CD14-positive monocyte (primary cell): Measurements from ENCODE around the gene CDO1. TPM values are rescaled to one million over a fixed set of nuclear protein-coding genes. Genes with fewer than 3 reads are reported as not detected.

ENCODE experiments used
- DNase-seq, 3 donors: peaks; one replicate each; pipeline ENCODE4 v3.0.0-alpha.2; 2011 to 2022
- H2AFZ ChIP-seq: 2 replicates; pipeline ENCODE4 v1.6.0; 2012; ENCODE audit warnings: mild to moderate bottlenecking, low read depth, low read length, inconsistent platforms; ENCODE audit not compliant: insufficient read depth, poor library complexity, severe bottlenecking
- H3K27ac ChIP-seq, 2 donors: 1 replicate in 1 of 2; 2 replicates in 1 of 2; pipeline ENCODE4 v1.5.1; 2012 to 2013; ENCODE audit warnings: low read length in 2 of 2, control low read depth in 1 of 2, inconsistent platforms in 1 of 2, low read depth in 1 of 2, mild to moderate bottlenecking in 1 of 2
- H3K27me3 ChIP-seq, 2 donors: one replicate each; pipeline versions ENCODE4 v1.6.0 to v1.6.1; 2011 to 2013; ENCODE audit warnings: low read length in 2 of 2; ENCODE audit not compliant: control insufficient read depth in 2 of 2, insufficient read depth in 2 of 2
- H3K36me3 ChIP-seq, 2 donors: replicated peaks in 1 of 2; 1 replicate in 1 of 2; 2 replicates in 1 of 2; pipeline versions ENCODE4 v1.5.1 to v1.6.1; 2012 to 2013; ENCODE audit warnings: low read length in 2 of 2, control low read depth in 1 of 2, inconsistent platforms in 1 of 2, mild to moderate bottlenecking in 1 of 2; ENCODE audit not compliant: insufficient read depth in 2 of 2, control insufficient read depth in 1 of 2
- H3K4me1 ChIP-seq, 2 donors: 1 replicate in 1 of 2; 2 replicates in 1 of 2; pipeline versions ENCODE4 v1.5.1 to v1.6.1; 2012 to 2013; ENCODE audit warnings: low read length in 2 of 2, control low read depth in 1 of 2, inconsistent platforms in 1 of 2, mild to moderate bottlenecking in 1 of 2, moderate library complexity in 1 of 2; ENCODE audit not compliant: insufficient read depth in 2 of 2, control insufficient read depth in 1 of 2
- H3K4me2 ChIP-seq: replicated peaks from 2 replicates; pipeline ENCODE3; 2012; ENCODE audit warnings: low read length, moderate library complexity, mild to moderate bottlenecking; ENCODE audit not compliant: poor library complexity, severe bottlenecking; ENCODE audit errors: extremely low read depth
- H3K4me3 ChIP-seq, 3 experiments: fragments of 200-600 bp in 1 of 3; sonication (generic) in 1 of 3; replicated peaks in 1 of 3; 1 replicate in 2 of 3; 2 replicates in 1 of 3; pipeline ENCODE4 v1.5.1; 2011 to 2013; ENCODE audit warnings: low read length in 3 of 3, mild to moderate bottlenecking in 3 of 3, control low read depth in 2 of 3, low read depth in 2 of 3, inconsistent platforms in 1 of 3, moderate library complexity in 1 of 3
- H3K79me2 ChIP-seq: 2 replicates; pipeline ENCODE4 v1.6.0; 2012; ENCODE audit warnings: mild to moderate bottlenecking, control low read depth, inconsistent platforms, low read length, moderate library complexity; ENCODE audit not compliant: insufficient read depth
- H3K9ac ChIP-seq: 2 replicates; pipeline ENCODE4 v1.6.0; 2017; ENCODE audit warnings: low read length, mild to moderate bottlenecking; ENCODE audit not compliant: insufficient read depth, poor library complexity, severe bottlenecking
- H3K9me3 ChIP-seq, 2 donors: replicated peaks in 1 of 2; 1 replicate in 1 of 2; 2 replicates in 1 of 2; pipeline versions ENCODE4 v1.5.1 to v1.6.1; 2012 to 2013; ENCODE audit warnings: low read length in 2 of 2, control low read depth in 1 of 2; ENCODE audit not compliant: control insufficient read depth in 1 of 2, insufficient read depth in 1 of 2
- H4K20me1 ChIP-seq: 2 replicates; pipeline ENCODE4 v1.6.0; 2012; ENCODE audit warnings: mild to moderate bottlenecking, low read length, control low read depth, moderate library complexity; ENCODE audit not compliant: insufficient read depth
- H3K27ac Mint-ChIP-seq, 7 donors: one replicate each; pipeline ENCODE4 v1.8.0; 2020; ENCODE audit warnings: mild to moderate bottlenecking in 7 of 7, mixed read lengths in 7 of 7, moderate library complexity in 6 of 7, inconsistent platforms in 2 of 7
- H3K27me3 Mint-ChIP-seq, 3 donors: one replicate each; pipeline ENCODE4 v1.8.0; 2021 to 2022; ENCODE audit warnings: low read depth in 3 of 3, mild to moderate bottlenecking in 3 of 3, mixed read lengths in 3 of 3, moderate library complexity in 3 of 3, inconsistent platforms in 1 of 3
- H3K36me3 Mint-ChIP-seq, 2 donors: one replicate each; pipeline ENCODE4 v1.8.0; 2020; ENCODE audit warnings: mixed read lengths in 2 of 2, inconsistent platforms in 1 of 2, mild to moderate bottlenecking in 1 of 2
- H3K4me1 Mint-ChIP-seq: one replicate; pipeline ENCODE4 v1.8.0; 2020; ENCODE audit warnings: mild to moderate bottlenecking, mixed read lengths
- H3K4me3 Mint-ChIP-seq, 2 donors: one replicate each; pipeline ENCODE4 v1.8.0; 2020; ENCODE audit warnings: mild to moderate bottlenecking in 2 of 2, mixed read lengths in 2 of 2, moderate library complexity in 1 of 2
- H3K9me3 Mint-ChIP-seq, 7 donors: one replicate each; pipeline ENCODE4 v1.8.0; 2020 to 2022; ENCODE audit warnings: mixed read lengths in 7 of 7, mild to moderate bottlenecking in 6 of 7, moderate library complexity in 6 of 7, inconsistent platforms in 2 of 7
- CTCF ChIP-seq: fragments of 200-600 bp; IDR thresholded peaks from one replicate; pipeline ENCODE4 v1.8.0; 2022; ENCODE audit warnings: antibody characterized with exemption, mild to moderate bottlenecking
- WGBS: methylation state at CpG from one replicate; pipeline ENCODE4 v1.1.5; 2013; ENCODE audit warnings: missing lambda C conversion rate; ENCODE audit not compliant: insufficient coverage; 5-methylcytosine and 5-hydroxymethylcytosine counted together
- intact Hi-C, 2 donors: fragments of 100-400 bp; cut with micrococcal nuclease; formaldehyde crosslinking; loops; one replicate each; pipeline versions ENCODE4 v1.15.0 to v1.15.1; 2023
- polyA plus RNA-seq, 3 donors: library from polyadenylated mRNA; depleted of rRNA in 1 of 3; unstranded in 2 of 3; stranded (reverse) in 1 of 3; fragments of 300-500 nt in 2 of 3; fragments of >200 nt in 1 of 3; fragmentation: Illumina TruSeq in 2 of 3; gene quantifications; 1 replicate in 2 of 3; 2 replicates in 1 of 3; pipeline ENCODE4 v1.2.3, GENCODE V29; 2012 to 2021

CDO1 gene
- polyA plus RNA-seq, 3 donors, result not detected

DNA sequence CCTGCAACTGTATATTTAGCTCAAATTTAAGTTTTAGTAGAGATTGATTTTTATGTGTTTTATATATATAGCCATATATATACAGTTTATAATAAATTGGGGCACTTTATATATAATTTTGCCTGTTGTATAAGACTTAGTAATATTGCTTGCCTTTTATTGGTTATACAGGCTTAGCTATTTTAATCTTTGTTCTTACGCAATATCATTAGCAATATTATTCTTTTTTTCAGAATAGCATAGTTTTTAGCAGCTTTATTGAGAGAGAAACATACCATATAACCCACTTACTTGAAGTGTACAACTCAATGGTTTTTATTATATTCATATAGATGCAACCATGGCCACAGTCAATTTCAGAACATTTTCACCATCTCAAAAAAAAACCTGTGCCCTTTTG lies 28.0 kb downstream of the CDO1 start:
- DNase-seq, result no peak
- H3K36me3 Mint-ChIP-seq, result no peaks in the 10 kb centered on the region
- WGBS, result no CpG with 5 or more reads among the region's 1 CpG
- Histone ChIP-seq H3K27ac (no peak overlapping the region), H3K9ac (no peak overlapping the region), H3K36me3 (no peaks in the 10 kb centered on the region), H4K20me1 (no peaks in the 10 kb centered on the region), H2AFZ (no peak overlapping the region), H3K79me2 (no peaks in the 10 kb centered on the region), H3K27me3 (no peaks in the 10 kb centered on the region), H3K4me2 (no peak overlapping the region), H3K4me1 (no peaks in the 10 kb centered on the region), H3K4me3 (no peak overlapping the region), H3K9me3 (no peaks in the 10 kb centered on the region)
- H3K27ac Mint-ChIP-seq, result no peak overlapping the region
- H3K9me3 Mint-ChIP-seq, result peaks cover 0 to 5% (median 0%) of the 10 kb centered on the region in 7 donors
- H3K4me3 Mint-ChIP-seq, result no peak overlapping the region
- TF ChIP-seq CTCF, result no peak
- H3K27me3 Mint-ChIP-seq, result peaks cover 6 to 14% (median 8%) of the 10 kb centered on the region in 3 donors
- no peaks in the 10 kb centered on the region for H3K4me1 Mint-ChIP-seq
- intact Hi-C loops, result no loop called here

- no peak for DNase-seq
- Histone ChIP-seq H3K4me2 (no peak overlapping the region), H3K4me3 (no peak overlapping the region), H3K79me2 (no peaks in the 10 kb centered on the region), H2AFZ (no peak overlapping the region), H3K9ac (no peak overlapping the region), H3K36me3 (no peaks in the 10 kb centered on the region), H3K9me3 (no peaks in the 10 kb centered on the region), H3K27ac (no peak overlapping the region), H4K20me1 (no peaks in the 10 kb centered on the region), H3K27me3 (no peaks in the 10 kb centered on the region), H3K4me1 (no peaks in the 10 kb centered on the region)
- TF ChIP-seq CTCF, result no peak
- no peaks in the 10 kb centered on the region for H3K4me1 Mint-ChIP-seq
- intact Hi-C loops, result no loop called here
- peaks cover 8 to 17% (median 8%) of the 10 kb centered on the region in 3 donors for H3K27me3 Mint-ChIP-seq
- H3K36me3 Mint-ChIP-seq, result no peaks in the 10 kb centered on the region
- H3K27ac Mint-ChIP-seq, result no peak overlapping the region
- no peak overlapping the region for H3K4me3 Mint-ChIP-seq
- no CpG with 5 or more reads among the region's 1 CpG for WGBS
- H3K9me3 Mint-ChIP-seq, result peaks cover 0 to 5% (median 0%) of the 10 kb centered on the region in 7 donors
Observed at GRCh38 chr5:115787426-115787825, 29.0 kb downstream of the CDO1 start.
